Gastrocnemius medialis (tissue), 4 donors: Measurements from ENCODE around the gene MAGEF1. TPM values are rescaled to one million over a fixed set of nuclear protein-coding genes. Genes with fewer than 3 reads are reported as not detected.

ENCODE experiments used
- ATAC-seq, 2 donors: fragments of 150-250 bp; one replicate each; pipeline ENCODE4 v1.9.1; 2016
- DNase-seq, 2 donors: peaks; one replicate each; pipeline ENCODE4 v3.0.0-alpha.2; 2019
- H3K27ac ChIP-seq, 4 donors: fragments of 200-600 bp; sonication (generic); 1 replicate in 1 of 4; 2 replicates in 3 of 4; pipeline ENCODE4 v1.5.1; 2016 to 2018; ENCODE audit warnings: mild to moderate bottlenecking in 2 of 4, moderate library complexity in 1 of 4
- H3K27me3 ChIP-seq, 3 donors: fragments of 200-600 bp; sonication (generic) in 2 of 3; 1 replicate in 1 of 3; 2 replicates in 2 of 3; pipeline versions ENCODE4 v1.5.1 to v1.6.0; 2016 to 2019; ENCODE audit warnings: mild to moderate bottlenecking in 1 of 3, moderate library complexity in 1 of 3
- H3K36me3 ChIP-seq, 2 donors: fragments of 200-600 bp; sonication (generic) in 1 of 2; one replicate each; pipeline ENCODE4 v1.5.1; 2017 to 2018
- H3K4me1 ChIP-seq, 2 donors: fragments of 200-600 bp; sonication (generic) in 1 of 2; one replicate each; pipeline ENCODE4 v1.5.1; 2016 to 2017; ENCODE audit warnings: mild to moderate bottlenecking in 2 of 2
- H3K4me3 ChIP-seq, 4 donors: fragments of 200-600 bp; sonication (generic) in 3 of 4; 1 replicate in 1 of 4; 2 replicates in 3 of 4; pipeline ENCODE4 v1.5.1; 2016 to 2019; ENCODE audit warnings: mild to moderate bottlenecking in 2 of 4
- H3K9me3 ChIP-seq, 3 donors: fragments of 200-600 bp; sonication (generic) in 2 of 3; 1 replicate in 1 of 3; 2 replicates in 2 of 3; pipeline ENCODE4 v1.5.1; 2016 to 2019
- CTCF ChIP-seq, 5 experiments: fragments of 450-650 bp in 3 of 5; fragments of 200-600 bp in 2 of 5; sonication (generic) in 2 of 5; IDR thresholded peaks in 4 of 5; conservative IDR thresholded peaks in 1 of 5; 1 replicate in 4 of 5; 2 replicates in 1 of 5; pipeline ENCODE4 v1.5.1; 2016 to 2019; ENCODE audit warnings: antibody characterized with exemption in 5 of 5, mild to moderate bottlenecking in 3 of 5, moderate library complexity in 3 of 5
- POLR2A ChIP-seq, 2 donors: fragments of 450-650 bp; IDR thresholded peaks; one replicate each; pipeline ENCODE4 v1.6.1; 2017; ENCODE audit warnings: antibody characterized with exemption in 2 of 2, mild to moderate bottlenecking in 2 of 2, moderate library complexity in 2 of 2
- in situ Hi-C, 4 donors: fragments of 200-750 bp; cut with MboI; loops; one replicate each; pipeline versions ENCODE4 v1.15.0 to v1.8.0; 2017; ENCODE audit warnings: low sequenced_read_pairs in 4 of 4
- intact Hi-C: fragments of 100-400 bp; cut with DNase I; formaldehyde crosslinking; loops from one replicate; pipeline ENCODE4 v1.15.1; 2023; ENCODE audit warnings: low total_unique reads
- total RNA-seq, 4 donors: library from RNA; depleted of rRNA; stranded (reverse); fragments of >200 nt; gene quantifications; one replicate each; pipeline versions ENCODE4 v1.1.0 to v1.2.3, GENCODE V29; 2016

The MAGEF1 gene
- total RNA-seq, 4 donors from 2014 or later = 9.5 to 19.9 (median 14.8) TPM

GRCh38 chr3:184691397-184692231, 20.2 kb downstream of the MAGEF1 start:
- no peaks in the 10 kb centered on the region for H3K36me3 ChIP-seq
- H3K9me3 ChIP-seq = no peaks in the 10 kb centered on the region
- no peak overlapping the region for H3K4me3 ChIP-seq
- ATAC-seq (no peak), DNase-seq (no peak)
- TF ChIP-seq POLR2A (IDR thresholded peaks at IDR 0.05) (no peak), CTCF (IDR thresholded peaks at IDR 0.05 in 4 of 5, conservative IDR thresholded peaks at IDR 0.05 in 1 of 5) (no peak)
- in situ Hi-C loops (no loop called here), intact Hi-C loops (no loop called here)
- H3K27me3 ChIP-seq = no peaks in the 10 kb centered on the region
- peaks cover 11 to 30% of the 10 kb centered on the region in 2 donors for H3K4me1 ChIP-seq
- H3K27ac ChIP-seq = peak overlapping the region in 1 of 4 donors; percentile 34

- H3K4me3 ChIP-seq = no peak overlapping the region
- no peaks in the 10 kb centered on the region for H3K9me3 ChIP-seq
- H3K27me3 ChIP-seq = no peaks in the 10 kb centered on the region
- H3K4me1 ChIP-seq = peaks cover 11 to 30% of the 10 kb centered on the region in 2 donors
- intact Hi-C loops = no loop called here
- no peak overlapping the region for H3K27ac ChIP-seq
- DNase-seq (no peak), ATAC-seq (no peak)
- no peaks in the 10 kb centered on the region for H3K36me3 ChIP-seq
- in situ Hi-C loops = no loop called here
- TF ChIP-seq POLR2A (IDR thresholded peaks at IDR 0.05) (no peak), CTCF (IDR thresholded peaks at IDR 0.05 in 4 of 5, conservative IDR thresholded peaks at IDR 0.05 in 1 of 5) (no peak)
These were observed 21.5 kb downstream of the MAGEF1 start for GRCh38 chr3:184690192-184690883.

GRCh38 chr3:184688882-184689271, 23.0 kb downstream of the MAGEF1 start:
- intact Hi-C loops (no loop called here), in situ Hi-C loops (no loop called here)
- no peaks in the 10 kb centered on the region for H3K9me3 ChIP-seq
- DNase-seq (no peak), ATAC-seq (no peak)
- TF ChIP-seq POLR2A (IDR thresholded peaks at IDR 0.05) (no peak), CTCF (IDR thresholded peaks at IDR 0.05 in 4 of 5, conservative IDR thresholded peaks at IDR 0.05 in 1 of 5) (no peak)
- no peaks in the 10 kb centered on the region for H3K36me3 ChIP-seq
- H3K27me3 ChIP-seq = no peaks in the 10 kb centered on the region
- peaks cover 11 to 30% of the 10 kb centered on the region in 2 donors for H3K4me1 ChIP-seq
- H3K27ac ChIP-seq = peak overlapping the region; percentile 37 to 59 (median 48)
- H3K4me3 ChIP-seq = no peak overlapping the region

GRCh38 chr3:184688251-184688881, 23.5 kb downstream of the MAGEF1 start:
- intact Hi-C loops = no loop called here
- TF ChIP-seq POLR2A (IDR thresholded peaks at IDR 0.05) (no peak), CTCF (IDR thresholded peaks at IDR 0.05 in 4 of 5, conservative IDR thresholded peaks at IDR 0.05 in 1 of 5) (no peak)
- Histone ChIP-seq H3K9me3 (no peaks in the 10 kb centered on the region), H3K4me3 (no peak overlapping the region), H3K27me3 (no peaks in the 10 kb centered on the region), H3K36me3 (no peaks in the 10 kb centered on the region), H3K4me1 (peaks cover 11 to 30% of the 10 kb centered on the region in 2 donors), H3K27ac (peak overlapping the region; percentile 37 to 59 (median 48))
- DNase-seq (peak in 1 of 2 donors; percentile 24), ATAC-seq (peak; percentile 85 to 88)
- in situ Hi-C loops = no loop called here
